T47D (cell line): Measurements from ENCODE around the gene SPTLC2.

Experiments
- DNase-seq, 2 experiments: peaks; one replicate each; pipeline versions ENCODE4 v3.0.0 to v3.0.0-alpha.2; 2011 to 2012; ENCODE audit warnings: low read depth in 1 of 2, low spot score in 1 of 2
- JUND ChIP-seq: IDR thresholded peaks from 2 replicates; pipeline ENCODE4 v1.6.1; 2012; ENCODE audit warnings: low read depth
- in situ Hi-C: cut with HindIII; loops from 2 replicates; pipeline ENCODE4 v1.10.0; 2016; ENCODE audit warnings: low sequenced_read_pairs, low pct_unique_long_range_greater_than_20kb

The SPTLC2 gene

GRCh38 chr14:77616133-77616453 lies 344 bp downstream of the SPTLC2 start:
- no peak for DNase-seq
- no peak for TF ChIP-seq JUND
- in situ Hi-C loops: no loop called here

- in situ Hi-C loops: no loop called here
- no peak for TF ChIP-seq JUND
- peak in 1 of 2 experiments; percentile 40 for DNase-seq
These were observed 890 bp downstream of the SPTLC2 start for GRCh38 chr14:77615361-77616132.

DNA sequence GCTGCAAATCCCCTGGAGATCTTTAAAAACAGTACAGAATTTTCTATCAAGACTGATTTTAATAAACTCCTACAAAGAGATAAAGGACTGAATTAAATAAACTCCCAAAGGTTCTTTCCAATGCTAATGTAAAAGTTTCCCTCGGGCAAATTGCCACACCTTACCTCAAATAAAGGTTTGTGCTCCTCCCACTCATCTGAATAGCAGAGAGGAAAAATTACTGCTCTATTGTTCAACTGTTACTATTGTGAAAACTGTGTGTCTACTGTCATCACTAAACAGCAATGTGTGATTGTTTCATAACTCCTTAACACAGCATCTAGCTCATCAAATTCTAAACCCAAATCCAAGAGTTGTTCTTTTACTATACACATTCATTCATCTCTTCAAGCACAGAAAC lies 3.2 kb downstream of the SPTLC2 start:
- DNase-seq: peak in 1 of 2 experiments; percentile 43
- no peak for TF ChIP-seq JUND
- in situ Hi-C loops: no loop called here

DNA sequence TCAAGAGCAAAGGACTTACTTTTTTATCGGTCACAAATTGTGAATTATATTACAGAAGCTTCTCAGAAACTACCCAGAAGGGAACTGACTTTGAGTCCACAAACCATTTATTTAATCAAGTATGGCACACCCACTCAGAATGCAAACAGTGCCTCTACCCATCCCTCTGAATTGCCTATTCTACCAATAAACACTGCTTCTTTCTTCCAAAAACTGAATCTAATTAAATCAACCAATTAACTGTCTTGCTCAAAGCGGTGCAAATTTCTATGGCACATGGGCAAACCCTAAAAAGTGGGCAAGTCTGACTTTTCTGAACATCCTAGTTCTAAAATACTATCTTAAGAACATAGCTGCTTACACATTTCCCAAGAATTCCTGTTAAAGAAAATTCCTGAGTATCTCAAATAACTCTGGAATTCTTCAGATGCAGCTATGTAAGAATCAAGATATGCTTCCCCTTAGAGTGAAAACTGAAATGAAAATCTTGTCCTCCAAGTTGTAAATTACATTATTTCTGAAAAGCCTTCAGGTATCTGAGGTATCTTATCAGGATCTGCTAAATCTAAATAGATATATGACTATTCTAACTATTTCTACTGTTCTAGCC lies 4.3 kb downstream of the SPTLC2 start:
- DNase-seq: no peak
- in situ Hi-C loops: no loop called here
- no peak for TF ChIP-seq JUND

DNA sequence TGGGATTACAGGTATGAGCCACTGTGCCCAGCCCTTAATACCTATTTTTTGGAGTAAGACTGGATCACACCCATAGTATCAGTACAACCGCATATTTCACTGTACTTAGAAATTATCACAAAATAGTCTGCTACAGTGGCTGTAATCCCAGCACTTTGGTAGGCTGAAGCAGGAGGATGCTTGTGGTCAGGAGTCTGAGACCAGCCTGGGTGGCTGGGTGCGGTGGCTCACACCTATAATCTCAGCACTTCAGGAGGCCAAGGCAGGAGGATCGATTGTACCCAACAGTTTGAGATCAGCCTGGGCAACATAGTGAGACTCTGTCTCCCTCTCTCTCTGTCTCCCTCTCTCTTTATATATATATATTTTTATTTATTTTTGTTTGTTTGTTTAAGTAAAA lies 5.9 kb downstream of the SPTLC2 start:
- TF ChIP-seq JUND: no peak
- DNase-seq: no peak
- in situ Hi-C loops: no loop called here

- DNase-seq: no peak
- in situ Hi-C loops: no loop called here
- TF ChIP-seq JUND: no peak
These were observed 6.5 kb downstream of the SPTLC2 start for GRCh38 chr14:77609922-77610321.

- no peak for DNase-seq
- in situ Hi-C loops: no loop called here
- no peak for TF ChIP-seq JUND
These were observed 8.6 kb downstream of the SPTLC2 start for GRCh38 chr14:77607741-77608302.

- no peak for DNase-seq
- no peak for TF ChIP-seq JUND
- in situ Hi-C loops: no loop called here
These were observed 11.0 kb downstream of the SPTLC2 start for GRCh38 chr14:77605392-77605972.

- in situ Hi-C loops: no loop called here
- peak in 1 of 2 experiments; percentile 50 for DNase-seq
- TF ChIP-seq JUND: no peak
These were observed 12.7 kb downstream of the SPTLC2 start for GRCh38 chr14:77603654-77604255.

DNA sequence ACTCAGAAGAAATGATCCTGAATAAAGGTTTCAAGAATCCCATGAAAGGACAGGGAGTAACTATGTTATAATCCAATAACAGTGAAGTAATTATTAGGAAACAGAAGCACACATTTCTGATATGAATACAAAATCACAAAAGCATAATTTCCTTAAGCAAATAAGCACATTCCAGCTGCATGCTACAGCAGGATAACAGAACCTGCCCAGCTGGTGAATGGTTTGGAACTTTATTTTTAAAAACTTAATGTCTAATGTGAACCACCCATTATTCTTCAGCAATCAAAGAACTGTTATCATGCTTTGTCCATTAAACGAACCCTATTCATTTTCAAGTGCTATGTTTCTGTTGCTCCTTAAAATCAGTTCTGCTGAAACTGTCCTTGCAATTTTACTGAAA lies 13.4 kb downstream of the SPTLC2 start:
- in situ Hi-C loops: no loop called here
- TF ChIP-seq JUND: no peak
- no peak for DNase-seq

DNA sequence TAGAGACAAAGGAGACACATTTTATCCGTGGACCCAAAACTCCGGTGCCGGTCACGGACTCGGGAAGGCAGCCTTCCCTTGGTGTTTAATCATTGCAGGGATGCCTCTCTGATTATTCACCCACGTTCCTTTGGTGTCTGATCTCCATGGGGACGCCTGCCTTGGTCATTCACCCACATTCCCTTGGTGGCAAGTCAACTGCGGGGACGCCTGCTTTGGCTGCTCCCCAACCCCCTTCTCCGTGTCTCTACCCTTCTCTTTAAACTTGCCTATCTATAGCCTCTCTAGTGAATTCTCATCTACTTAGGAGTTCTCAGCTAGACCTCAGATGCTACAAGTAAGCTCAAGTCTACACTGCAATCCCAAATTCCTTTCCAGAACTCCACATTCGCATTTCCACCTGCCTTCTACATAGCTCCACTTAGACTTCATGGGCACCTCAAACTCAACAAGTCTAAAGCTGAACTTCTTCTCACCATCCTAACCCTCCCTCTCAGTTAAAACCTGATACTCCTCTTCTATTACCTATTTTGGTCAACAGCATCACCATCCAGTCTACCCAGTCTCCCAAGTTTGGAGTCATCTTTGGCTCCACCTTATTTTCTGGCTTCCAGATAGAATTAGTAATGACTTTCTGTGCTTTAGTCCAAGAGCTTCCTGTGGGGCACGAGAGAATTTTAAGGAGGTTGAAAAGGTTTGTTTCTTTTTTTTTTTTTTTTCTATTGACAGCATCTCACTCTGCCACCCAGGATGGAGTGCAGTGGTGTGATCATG lies 14.4 kb downstream of the SPTLC2 start:
- TF ChIP-seq JUND: no peak
- DNase-seq: peak in 1 of 2 experiments; percentile 52
- in situ Hi-C loops: no loop called here

DNA sequence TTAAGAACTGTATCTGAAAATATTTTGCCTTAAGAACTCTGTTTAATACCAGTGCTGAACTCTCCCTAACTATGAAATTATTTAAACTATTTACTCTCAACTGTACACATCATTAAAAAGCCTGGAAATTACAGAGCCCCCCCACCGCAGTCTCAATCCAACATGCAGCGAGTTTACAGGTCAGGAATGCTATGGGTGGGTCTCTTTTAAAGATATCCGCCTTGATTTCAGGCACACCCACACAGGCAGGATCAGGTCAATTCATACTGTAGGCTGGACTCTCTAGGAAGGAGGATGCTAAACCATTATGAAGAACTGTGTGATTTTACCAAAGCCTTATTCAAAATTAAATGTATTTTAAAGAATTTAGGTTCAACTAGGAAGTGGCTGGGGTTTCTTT lies 16.5 kb downstream of the SPTLC2 start:
- in situ Hi-C loops: no loop called here
- no peak for DNase-seq
- no peak for TF ChIP-seq JUND
